Activated CD4-positive, alpha-beta T cell treated with anti-CD3 and anti-CD28 coated beads, Interleukin-2, Interleukin-4, amounts not matched to agents 100 ng/mL and 50 ng/mL, durations not matched to agents 16 hours and 8 hours (primary cell): ENCODE results near the gene SLC15A2.
A peak's percentile ranks its signal among the peaks of the same experiment; 100 is the strongest.
"Not testable (repeated sequence)": the region's sequence is repeated elsewhere in the genome, so short reads cannot be mapped to it uniquely, and the experiment has no call there.

Experiments
- DNase-seq: peaks from one replicate; pipeline ENCODE4 v3.0.0-alpha.2; 2020; ENCODE audit warnings: low spot score

SLC15A2 gene

GRCh38 chr3:121894301-121894990, at the start of gene SLC15A2:
Gene SLC15A2 (plus strand): TSS chr3:121894401. CDS start chr3:121894477, 76 bp downstream.
- no peak for DNase-seq

- DNase-seq, result no peak
Measured at GRCh38 chr3:121844892-121845291, 49.3 kb upstream of the SLC15A2 start.

DNA sequence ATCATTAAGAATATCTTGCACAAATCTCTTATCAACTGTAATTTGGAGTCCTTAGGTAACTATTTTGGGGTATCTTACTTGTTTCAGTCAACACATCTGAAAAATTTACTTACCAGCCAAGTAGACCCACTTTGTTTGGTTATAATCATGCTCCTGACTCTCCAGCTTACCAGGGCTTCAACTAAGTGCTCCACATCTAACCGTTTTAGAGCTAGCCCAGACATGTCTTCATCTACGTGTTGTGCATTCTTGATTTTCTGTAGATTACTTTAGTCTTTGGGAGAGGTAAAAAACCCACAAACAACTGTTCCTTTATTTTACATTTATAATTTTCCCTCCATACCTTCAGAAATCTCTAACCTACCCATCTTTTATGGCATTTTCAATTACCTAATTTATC, 41.9 kb upstream of the SLC15A2 start:
- DNase-seq, result no peak

GRCh38 chr3:121855555-121855954, 38.6 kb upstream of the SLC15A2 start:
- peak; percentile 42 for DNase-seq

GRCh38 chr3:121857778-121858177, 36.4 kb upstream of the SLC15A2 start:
- not testable (repeated sequence) for DNase-seq

DNA sequence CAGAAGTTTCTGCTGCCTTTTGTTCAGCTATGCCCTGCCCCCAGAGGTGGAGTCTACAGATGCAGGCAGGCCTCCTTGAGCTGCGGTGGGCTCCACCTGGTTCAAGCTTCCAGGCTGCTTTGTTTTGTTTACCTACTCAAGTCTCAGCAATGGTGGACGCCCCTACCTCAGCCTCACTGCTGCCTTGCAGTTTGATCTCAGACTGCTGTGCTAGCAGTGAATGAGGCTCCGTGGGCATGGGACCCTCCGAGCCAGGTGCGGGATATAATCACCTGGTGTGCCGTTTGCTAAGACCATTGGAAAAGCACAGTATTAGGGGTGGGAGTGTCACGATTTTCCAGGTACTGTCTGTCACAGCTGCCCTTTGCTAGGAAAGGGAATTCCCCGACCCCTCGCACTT, 31.0 kb upstream of the SLC15A2 start:
- not testable (repeated sequence) for DNase-seq

GRCh38 chr3:121863801-121864200, 30.4 kb upstream of the SLC15A2 start:
- no peak for DNase-seq

GRCh38 chr3:121869736-121870135, 24.5 kb upstream of the SLC15A2 start:
- no peak for DNase-seq

- no peak for DNase-seq
Measured at GRCh38 chr3:121870717-121871116, 23.5 kb upstream of the SLC15A2 start.

- no peak for DNase-seq
Measured at GRCh38 chr3:121871430-121871829, 22.8 kb upstream of the SLC15A2 start.

DNA sequence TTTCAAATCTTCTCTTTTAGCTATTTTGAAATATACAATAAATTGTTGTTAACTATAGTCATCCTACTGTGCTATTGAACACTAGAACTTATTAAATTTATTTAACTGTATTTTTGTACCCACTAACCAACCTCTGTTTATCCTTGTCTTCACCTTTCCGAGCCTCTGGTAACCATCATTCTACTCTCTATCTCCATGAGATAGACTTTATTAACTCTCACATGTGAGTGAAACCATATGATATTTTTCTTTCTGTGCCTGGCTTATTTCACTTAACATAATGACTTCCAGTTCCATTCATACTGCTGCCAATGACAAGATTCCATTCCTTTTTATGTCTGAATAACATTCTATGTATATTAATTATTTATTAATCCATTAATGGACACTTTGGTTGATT, 15.8 kb upstream of the SLC15A2 start:
- DNase-seq, result no peak

GRCh38 chr3:121883507-121883906, 10.7 kb upstream of the SLC15A2 start:
- DNase-seq, result peak; percentile 50

GRCh38 chr3:121885386-121885785, 8.8 kb upstream of the SLC15A2 start:
- no peak for DNase-seq

DNA sequence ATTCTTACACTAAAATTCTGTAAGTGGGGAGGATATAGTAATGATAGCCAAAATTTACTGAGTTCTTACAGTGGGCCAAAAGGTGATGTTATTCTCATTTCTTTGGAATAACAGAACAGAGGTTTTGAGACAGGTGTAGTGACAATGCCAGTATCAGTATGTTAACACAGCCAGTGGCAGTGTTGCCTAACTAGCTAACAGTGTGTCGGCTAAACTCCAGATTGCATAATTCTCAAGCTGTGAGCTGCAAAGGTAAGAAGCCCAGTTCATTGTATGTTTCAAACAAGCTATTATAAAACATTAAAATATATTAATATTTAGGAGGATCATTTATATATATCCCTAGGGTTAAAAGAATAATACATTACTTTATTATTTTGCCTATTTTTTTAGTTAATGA, 920 bp downstream of the SLC15A2 start:
- no peak for DNase-seq

DNA sequence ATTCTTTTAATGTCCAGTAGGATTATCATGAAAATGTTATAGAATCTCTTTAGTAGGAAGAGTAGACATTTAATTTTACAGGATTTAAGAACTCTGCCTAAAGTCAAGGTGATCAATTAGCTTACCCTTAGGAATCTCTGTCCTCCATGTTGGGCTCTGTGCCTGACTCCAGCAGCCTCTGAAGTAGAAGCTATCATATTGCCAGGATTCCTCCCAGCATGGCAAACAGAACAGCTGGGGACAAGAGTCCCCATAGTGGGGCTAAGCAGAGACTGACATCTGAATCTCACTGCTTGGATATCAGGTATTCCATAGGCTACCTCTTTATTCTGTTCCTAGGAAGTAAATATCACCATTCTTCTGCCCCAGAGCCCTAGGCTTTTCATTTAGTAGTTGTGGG, 1.5 kb downstream of the SLC15A2 start:
- no peak for DNase-seq

DNA sequence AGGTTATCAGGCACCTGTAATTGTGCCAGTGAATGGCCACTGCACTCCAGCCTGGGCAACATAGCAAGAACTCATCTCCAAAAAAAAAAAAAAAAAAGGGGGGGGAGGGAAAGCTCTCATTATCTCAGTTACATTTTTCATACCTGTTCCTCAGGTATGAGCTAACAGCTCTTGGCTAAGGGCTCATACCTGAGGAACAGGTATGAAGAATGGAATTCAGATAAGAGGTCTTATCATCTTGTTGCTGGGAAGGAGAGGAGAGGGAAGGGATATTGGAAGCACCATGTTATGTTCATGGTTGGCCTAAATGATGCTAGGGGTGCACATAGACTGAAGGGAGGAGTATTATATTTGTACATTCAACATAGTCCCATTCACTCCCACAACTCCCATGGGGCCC, 2.6 kb downstream of the SLC15A2 start:
- DNase-seq, result no peak

- no peak for DNase-seq
Measured at GRCh38 chr3:121897296-121897695, 3.1 kb downstream of the SLC15A2 start.

DNA sequence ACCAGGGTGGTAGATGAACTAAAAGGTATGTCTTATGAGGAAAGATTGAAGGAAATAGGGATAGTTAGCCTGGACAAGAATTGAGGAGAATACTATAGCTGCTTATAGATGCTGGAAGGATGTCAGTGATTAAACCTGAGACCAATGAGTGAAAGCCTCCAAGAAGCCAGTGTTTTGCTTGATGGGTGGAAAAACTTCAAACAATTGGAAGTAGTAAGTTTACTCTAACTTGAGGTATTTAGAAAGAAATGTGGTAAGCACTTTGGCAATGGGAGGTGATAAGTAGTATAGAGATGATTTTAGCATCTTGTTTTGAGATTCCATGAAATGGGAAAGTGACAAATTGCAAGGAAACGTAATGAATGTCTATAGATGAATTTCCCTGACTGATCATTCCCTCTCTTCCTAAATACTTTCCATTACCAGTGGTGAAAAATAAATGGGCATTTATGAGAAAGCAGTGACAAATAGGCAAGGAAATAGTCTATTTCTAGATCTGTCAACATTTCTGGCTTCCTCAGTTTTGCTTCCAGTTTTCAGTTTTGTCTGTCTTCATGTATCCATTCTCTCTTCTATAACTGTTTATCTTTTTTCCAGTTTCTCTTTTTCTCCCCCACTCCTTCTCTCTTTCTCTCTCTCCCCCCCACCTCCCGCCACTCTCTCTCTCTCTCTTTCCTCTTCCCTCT, 19.2 kb downstream of the SLC15A2 start:
- DNase-seq, result no peak

DNA sequence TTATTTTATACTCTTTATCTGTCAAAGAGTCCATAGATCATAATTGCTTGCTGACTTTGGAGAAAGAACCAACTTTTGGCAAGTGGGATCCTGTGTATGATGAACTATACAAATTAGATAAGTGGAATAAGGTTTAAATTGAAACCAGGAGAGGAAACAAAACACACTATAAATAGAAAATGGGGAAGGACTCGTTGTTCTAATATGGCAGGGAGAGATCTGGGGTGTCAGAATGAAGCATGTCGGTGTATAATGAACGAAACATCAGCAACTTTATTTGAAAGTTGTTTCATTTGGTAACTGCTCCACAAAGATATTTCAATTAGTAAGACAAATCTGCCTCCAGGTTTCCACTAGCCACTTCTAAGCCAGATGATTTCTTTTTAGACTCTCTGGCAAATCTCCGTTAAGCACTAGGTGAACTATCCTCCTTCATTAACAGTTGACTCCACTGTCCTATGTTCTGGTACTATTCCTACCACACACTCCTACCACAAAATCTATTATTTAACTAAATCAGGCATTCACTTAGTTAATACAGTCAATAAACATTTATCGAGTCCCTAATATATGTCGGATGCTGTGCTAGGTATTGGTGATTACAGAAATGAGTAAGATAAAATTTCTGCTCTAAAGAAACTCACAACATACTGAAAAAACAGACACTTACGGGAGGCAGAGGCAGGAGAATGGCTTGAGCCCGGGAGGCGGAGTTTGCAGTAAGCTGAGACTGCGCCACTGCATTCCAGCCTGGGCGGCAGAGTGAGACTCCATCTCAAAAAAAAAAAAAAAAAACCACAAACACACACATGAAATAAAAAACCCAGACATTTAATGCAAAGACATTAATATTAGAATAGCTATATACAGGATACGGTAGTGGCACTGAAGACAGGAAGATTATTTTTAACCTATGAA, 20.1 kb downstream of the SLC15A2 start:
- DNase-seq, result no peak

DNA sequence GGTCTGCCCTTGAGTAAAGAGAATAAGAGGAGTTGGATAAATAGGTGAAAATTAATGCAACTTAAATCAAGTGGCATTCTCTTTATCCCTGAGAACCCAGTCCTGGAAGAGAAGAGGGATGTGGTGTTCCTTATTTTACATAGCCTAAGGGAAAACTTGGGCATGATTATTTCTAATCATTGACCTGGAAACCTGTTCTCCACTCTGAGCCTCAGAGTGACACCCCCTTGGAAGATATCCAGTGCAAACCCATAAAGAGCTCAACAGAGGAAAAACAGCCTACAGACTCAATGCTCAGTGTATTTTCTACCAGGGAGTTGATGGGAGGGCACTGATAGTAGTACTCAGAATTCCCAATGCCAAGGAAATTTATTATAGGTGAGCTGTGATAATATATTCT, 22.0 kb downstream of the SLC15A2 start:
- no peak for DNase-seq

- no peak for DNase-seq
Measured at GRCh38 chr3:121918779-121919483, 24.7 kb downstream of the SLC15A2 start.

- DNase-seq, result no peak
Measured at GRCh38 chr3:121924734-121925133, 30.5 kb downstream of the SLC15A2 start.
